HepG2 (cell line): ENCODE results near the gene RELB. TPM values are rescaled to one million over a fixed set of nuclear protein-coding genes. Genes with fewer than 3 reads are reported as not detected.

ENCODE experiments used
- AKAP8 ChIP-seq: sonication (generic); formaldehyde crosslinking; IDR thresholded peaks from 2 replicates; pipeline ENCODE4 v1.5.1; 2020; ENCODE audit warnings: mild to moderate bottlenecking, missing genetic modification reagents
- ASH2L ChIP-seq: fragments of 300-600, 200-600 bp; sonication (generic); IDR thresholded peaks from 2 replicates; pipeline ENCODE4 v1.7.0; 2017; ENCODE audit warnings: low read depth, mild to moderate bottlenecking, moderate library complexity, mixed read lengths, low read length; ENCODE audit not compliant: insufficient read length
- BHLHE40 ChIP-seq: IDR thresholded peaks from 2 replicates; pipeline ENCODE4 v1.6.1; 2011; ENCODE audit warnings: low read length, improper control_type of control experiment
- FOXP1 ChIP-seq, 2 experiments: fragments of 450-650 bp in 1 of 2; IDR thresholded peaks; 2 replicates each; pipeline ENCODE4 v1.6.1; 2017 to 2018; ENCODE audit warnings: antibody characterized with exemption in 1 of 2
- HNF4A ChIP-seq: sonication (generic); formaldehyde crosslinking; IDR thresholded peaks from 2 replicates; pipeline ENCODE4 v1.4.0; 2020; ENCODE audit warnings: missing genetic modification reagents
- MTERF4 ChIP-seq: sonication (generic); formaldehyde crosslinking; IDR thresholded peaks from 2 replicates; pipeline ENCODE4 v1.8.0; 2023; ENCODE audit warnings: mild to moderate bottlenecking, missing genetic modification reagents
- NAIF1 ChIP-seq: sonication (generic); formaldehyde crosslinking; IDR thresholded peaks from 2 replicates; pipeline ENCODE4 v1.5.0; 2020; ENCODE audit warnings: mild to moderate bottlenecking, missing genetic modification reagents, borderline replicate concordance
- NFRKB ChIP-seq: fragments of 450-650 bp; IDR thresholded peaks from 2 replicates; pipeline ENCODE4 v1.6.1; 2017
- PHF21A ChIP-seq: sonication (generic); formaldehyde crosslinking; IDR thresholded peaks from 2 replicates; pipeline ENCODE4 v1.5.0; 2020; ENCODE audit warnings: mild to moderate bottlenecking, missing genetic modification reagents
- POLR2G ChIP-seq: fragments of 200-400 bp; formaldehyde crosslinking; IDR thresholded peaks from 2 replicates; pipeline ENCODE4 v1.6.1; 2018; ENCODE audit warnings: mild to moderate bottlenecking, low read depth, low read length, moderate library complexity
- RAD51 ChIP-seq: fragments of 450-650 bp; IDR thresholded peaks from 2 replicates; pipeline ENCODE4 v1.6.1; 2016; ENCODE audit warnings: borderline replicate concordance
- REPIN1 ChIP-seq: sonication (generic); formaldehyde crosslinking; IDR thresholded peaks from 2 replicates; pipeline ENCODE4 v1.8.0; 2022; ENCODE audit warnings: missing genetic modification reagents, low read depth, mild to moderate bottlenecking, borderline replicate concordance
- SALL2 ChIP-seq: sonication (generic); formaldehyde crosslinking; IDR thresholded peaks from 2 replicates; pipeline ENCODE4 v1.8.1; 2023; ENCODE audit warnings: mild to moderate bottlenecking, missing genetic modification reagents, inconsistent platforms
- SP4 ChIP-seq: sonication (generic); formaldehyde crosslinking; IDR thresholded peaks from 2 replicates; pipeline ENCODE4 v1.8.1; 2023; ENCODE audit warnings: mild to moderate bottlenecking, missing genetic modification reagents
- TCF7 ChIP-seq: sonication (generic); IDR thresholded peaks from 2 replicates; pipeline ENCODE4 v1.6.1; 2016; ENCODE audit warnings: antibody characterized with exemption, low read depth
- ZEB1 ChIP-seq: IDR thresholded peaks from 2 replicates; pipeline ENCODE4 v1.6.1; 2012; ENCODE audit warnings: mild to moderate bottlenecking, low read depth, inconsistent platforms; ENCODE audit not compliant: insufficient replicate concordance
- ZFP37 ChIP-seq: sonication (generic); formaldehyde crosslinking; IDR thresholded peaks from 2 replicates; pipeline ENCODE4 v1.4.0; 2020; ENCODE audit warnings: missing genetic modification reagents, borderline replicate concordance
- ZNF235 ChIP-seq: sonication (generic); formaldehyde crosslinking; IDR thresholded peaks from 2 replicates; pipeline ENCODE4 v1.8.1; 2023; ENCODE audit warnings: mild to moderate bottlenecking, missing genetic modification reagents, borderline replicate concordance
- ZNF510 ChIP-seq: sonication (generic); formaldehyde crosslinking; IDR thresholded peaks from 2 replicates; pipeline ENCODE4 v1.4.0; 2020; ENCODE audit warnings: low read depth, mild to moderate bottlenecking, missing genetic modification reagents
- ZNF546 ChIP-seq: sonication (generic); formaldehyde crosslinking; conservative IDR thresholded peaks from 2 replicates; pipeline ENCODE4 v1.8.1; 2023; ENCODE audit warnings: mild to moderate bottlenecking, missing genetic modification reagents
- ZNF780A ChIP-seq: sonication (generic); formaldehyde crosslinking; IDR thresholded peaks from 2 replicates; pipeline ENCODE4 v1.8.0; 2022; ENCODE audit warnings: mild to moderate bottlenecking, missing genetic modification reagents, moderate library complexity
- polyA plus RNA-seq, 8 experiments: library from polyadenylated mRNA; depleted of rRNA in 3 of 8; stranded (reverse) in 7 of 8; unstranded in 1 of 8; fragments of >200 nt; fragmentation: Illumina TruSeq in 4 of 8; extraction: Trizol in 4 of 8; gene quantifications; 2 replicates each; pipeline versions ENCODE4 v1.2.1 to v1.2.3, GENCODE V29; 2011 to 2016; ENCODE audit warnings: low read depth in 4 of 8, missing spikeins in 1 of 8, mixed read lengths in 1 of 8; ENCODE audit not compliant: insufficient read depth in 1 of 8
- total RNA-seq, 5 experiments: library from RNA; depleted of rRNA; stranded (reverse); fragments of >200 nt; fragmentation: Illumina TruSeq; extraction: Trizol; gene quantifications; 2 replicates each; pipeline ENCODE4 v1.2.3, GENCODE V29; 2016; ENCODE audit warnings: low read depth in 1 of 5
- TF ChIP-seq, protein P1 (sequence below): IDR thresholded peaks from 2 replicates; pipeline ENCODE4 v1.6.1; 2016; ENCODE audit warnings: missing biosample characterization, missing genetic modification reagents, low read depth
- TF ChIP-seq, protein P2 (sequence below): sonication (generic); formaldehyde crosslinking; conservative IDR thresholded peaks from 2 replicates; pipeline ENCODE4 v1.4.0; 2020; ENCODE audit warnings: missing genetic modification reagents
- TF ChIP-seq, protein P3 (sequence below): sonication (generic); formaldehyde crosslinking; IDR thresholded peaks from 2 replicates; pipeline ENCODE4 v1.4.0; 2020; ENCODE audit warnings: missing genetic modification reagents

RELB gene
- total and polyA plus RNA-seq, 2 of the 13 experiments (the other 11 are each of a cell fraction or from before 2014, with no cell fraction given) = 1.9 to 3.5 TPM

DNA sequence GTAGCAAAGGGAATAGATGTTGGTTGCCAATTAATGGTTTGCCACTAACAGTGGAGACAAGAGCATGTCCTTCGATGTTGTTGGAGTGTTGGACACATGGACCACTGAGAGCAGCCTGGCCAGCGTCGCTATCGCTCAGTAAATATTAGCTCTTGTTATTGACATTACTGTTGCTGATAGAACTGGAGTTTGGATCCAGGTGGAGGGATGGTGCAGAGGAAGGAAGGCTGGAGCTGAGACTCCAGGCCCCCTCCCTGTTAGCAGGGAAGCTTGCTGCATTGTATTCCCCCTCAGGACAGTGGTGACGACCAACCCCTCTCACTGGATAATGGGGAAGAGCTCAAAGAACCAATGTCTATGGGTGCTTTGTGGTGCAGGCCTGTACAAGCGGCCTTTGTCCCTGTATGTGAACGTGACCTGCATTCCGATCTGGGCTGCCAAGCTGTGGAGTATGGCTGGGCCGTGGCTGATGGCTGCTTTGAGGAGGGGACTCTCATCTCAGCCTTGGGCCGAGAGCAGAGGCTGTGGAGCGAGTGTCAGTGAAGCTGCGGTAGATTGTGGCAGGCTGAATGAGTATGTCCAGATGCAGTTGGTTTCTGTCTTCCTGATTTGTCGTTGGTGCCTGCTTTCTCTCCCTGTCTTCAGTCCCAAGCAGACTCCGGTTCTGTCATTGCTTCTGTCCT, 44.5 kb downstream of the RELB start (continued):
- TF ChIP-seq, protein P1, sequence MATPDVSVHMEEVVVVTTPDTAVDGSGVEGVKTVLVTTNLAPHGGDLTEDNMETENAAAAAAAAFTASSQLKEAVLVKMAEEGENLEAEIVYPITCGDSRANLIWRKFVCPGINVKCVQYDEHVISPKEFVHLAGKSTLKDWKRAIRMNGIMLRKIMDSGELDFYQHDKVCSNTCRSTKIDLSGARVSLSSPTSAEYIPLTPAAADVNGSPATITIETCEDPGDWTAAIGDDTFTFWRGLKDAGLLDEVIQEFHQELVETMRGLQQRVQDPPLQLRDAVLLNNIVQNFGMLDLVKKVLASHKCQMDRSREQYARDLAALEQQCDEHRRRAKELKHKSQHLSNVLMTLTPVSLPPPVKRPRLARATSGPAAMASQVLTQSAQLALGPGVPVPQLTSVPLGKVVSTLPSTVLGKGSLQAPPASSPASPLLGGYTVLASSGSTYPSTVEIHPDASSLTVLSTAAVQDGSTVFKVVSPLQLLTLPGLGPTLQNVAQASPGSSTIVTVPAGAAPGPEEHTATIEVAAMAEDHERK (CRISPR knock-in tag) = no peak
- TF ChIP-seq RAD51 (no peak), ZNF546 (CRISPR knock-in tag) (no peak), TCF7 (no peak), ZNF780A (no peak), NFRKB (no peak), BHLHE40 (peak; percentile 95), ZFP37 (CRISPR knock-in tag) (peak; percentile 68; the same call in 1 of the 2 replicates), ZEB1 (peak; percentile 79), ZNF235 (CRISPR knock-in tag) (no peak), REPIN1 (CRISPR knock-in tag) (peak; percentile 91), SALL2 (no peak; the same call in 1 of the 2 replicates), SP4 (CRISPR knock-in tag) (peak; percentile 60; the same call in 1 of the 2 replicates), ZNF510 (peak; percentile 88; the same call in 1 of the 2 replicates), FOXP1 (IDR thresholded peaks at IDR 0.05) (0 out of 2 replicates have a peak, but pooled peaks have one; percentile 60), FOXP1 (CRISPR knock-in tag; IDR thresholded peaks at IDR 0.05) (peak; percentile 82), PHF21A (CRISPR knock-in tag) (peak; percentile 97), NAIF1 (no peak), ASH2L (peak; percentile 68), AKAP8 (no peak), MTERF4 (CRISPR knock-in tag) (no peak), POLR2G (peak; percentile 67), HNF4A (CRISPR knock-in tag) (peak; percentile 89)
- TF ChIP-seq, protein P2, sequence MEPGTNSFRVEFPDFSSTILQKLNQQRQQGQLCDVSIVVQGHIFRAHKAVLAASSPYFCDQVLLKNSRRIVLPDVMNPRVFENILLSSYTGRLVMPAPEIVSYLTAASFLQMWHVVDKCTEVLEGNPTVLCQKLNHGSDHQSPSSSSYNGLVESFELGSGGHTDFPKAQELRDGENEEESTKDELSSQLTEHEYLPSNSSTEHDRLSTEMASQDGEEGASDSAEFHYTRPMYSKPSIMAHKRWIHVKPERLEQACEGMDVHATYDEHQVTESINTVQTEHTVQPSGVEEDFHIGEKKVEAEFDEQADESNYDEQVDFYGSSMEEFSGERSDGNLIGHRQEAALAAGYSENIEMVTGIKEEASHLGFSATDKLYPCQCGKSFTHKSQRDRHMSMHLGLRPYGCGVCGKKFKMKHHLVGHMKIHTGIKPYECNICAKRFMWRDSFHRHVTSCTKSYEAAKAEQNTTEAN (CRISPR knock-in tag) = no peak; the same call in 1 of the 2 replicates
- TF ChIP-seq, protein P3, sequence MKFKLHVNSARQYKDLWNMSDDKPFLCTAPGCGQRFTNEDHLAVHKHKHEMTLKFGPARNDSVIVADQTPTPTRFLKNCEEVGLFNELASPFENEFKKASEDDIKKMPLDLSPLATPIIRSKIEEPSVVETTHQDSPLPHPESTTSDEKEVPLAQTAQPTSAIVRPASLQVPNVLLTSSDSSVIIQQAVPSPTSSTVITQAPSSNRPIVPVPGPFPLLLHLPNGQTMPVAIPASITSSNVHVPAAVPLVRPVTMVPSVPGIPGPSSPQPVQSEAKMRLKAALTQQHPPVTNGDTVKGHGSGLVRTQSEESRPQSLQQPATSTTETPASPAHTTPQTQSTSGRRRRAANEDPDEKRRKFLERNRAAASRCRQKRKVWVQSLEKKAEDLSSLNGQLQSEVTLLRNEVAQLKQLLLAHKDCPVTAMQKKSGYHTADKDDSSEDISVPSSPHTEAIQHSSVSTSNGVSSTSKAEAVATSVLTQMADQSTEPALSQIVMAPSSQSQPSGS (CRISPR knock-in tag) = peak; percentile 89
